Ovary (tissue), 9 donors: ENCODE measurements around the gene P4HA2. TPM values are rescaled to one million over a fixed set of nuclear protein-coding genes. Genes with fewer than 3 reads are reported as not detected.
A peak's percentile ranks its signal among the peaks of the same experiment; 100 is the strongest.

Source experiments
- DNase-seq, 5 donors: peaks; one replicate each; pipeline ENCODE4 v3.0.0-alpha.2; 2019 to 2020
- H3K27ac ChIP-seq, 2 donors: fragments of 200-600 bp; one replicate each; pipeline versions ENCODE4 v1.5.1 to v1.8.0; 2019 to 2022
- H3K27me3 ChIP-seq: fragments of 200-600 bp; one replicate; pipeline ENCODE4 v1.8.0; 2022
- H3K36me3 ChIP-seq: fragments of 200-600 bp; sonication (generic); one replicate; pipeline ENCODE4 v1.5.1; 2019
- H3K4me1 ChIP-seq: one replicate; pipeline ENCODE4 v1.8.1; 2013; ENCODE audit warnings: mild to moderate bottlenecking, moderate library complexity; ENCODE audit not compliant: insufficient read depth
- H3K4me3 ChIP-seq: fragments of 200-600 bp; sonication (generic); one replicate; pipeline ENCODE4 v1.5.1; 2017
- H3K9me3 ChIP-seq, 2 donors: fragments of 200-600 bp in 1 of 2; sonication (generic) in 1 of 2; one replicate each; pipeline versions ENCODE4 v1.5.1 to v1.8.1; 2013 to 2019; ENCODE audit warnings: mild to moderate bottlenecking in 1 of 2, moderate library complexity in 1 of 2
- EP300 ChIP-seq: sonication (generic); formaldehyde crosslinking; IDR thresholded peaks from one replicate; pipeline ENCODE4 v1.6.1; 2017; ENCODE audit warnings: antibody characterized with exemption
- POLR2A ChIP-seq: fragments of 450-650 bp; IDR thresholded peaks from one replicate; pipeline ENCODE4 v1.6.1; 2017; ENCODE audit warnings: antibody characterized with exemption, mild to moderate bottlenecking, moderate library complexity
- WGBS, 3 donors: extraction: QIAGEN DNeasy Blood & Tissue Kit in 1 of 3; methylation state at CpG; one replicate each; pipeline versions ENCODE4 v1.1.5 to v1.1.7; 2013 to 2017; 5-methylcytosine and 5-hydroxymethylcytosine counted together
- intact Hi-C, 4 donors: fragments of 100-400 bp; cut with DNase I; formaldehyde crosslinking; loops; one replicate each; pipeline versions ENCODE4 v1.11.0 to v1.15.1; 2022 to 2023
- polyA plus RNA-seq, 2 donors: library from polyadenylated mRNA; stranded (reverse); fragments of 200-250 nt in 1 of 2; fragments of 350-450 nt in 1 of 2; fragmentation: Illumina TruSeq in 1 of 2; extraction: RNeasy Lipid Tissue Mini Kit (QIAGEN cat#74804) in 1 of 2; gene quantifications; one replicate each; pipeline ENCODE4 v1.2.3, GENCODE V29; 2013 to 2014
- total RNA-seq, 7 donors: library from RNA; depleted of rRNA in 2 of 7; stranded (reverse); fragments of >200 nt in 2 of 7; fragmentation: NEBNext Ultra II Directional in 3 of 7; extraction: Animal tissue kit (Norgen Biotek cat#: 25700) in 3 of 7; gene quantifications; one replicate each; pipeline versions ENCODE4 v1.1.0 to v1.2.4, GENCODE V29; 2016 to 2023
- TF ChIP-seq, protein P1 (sequence below), 3 donors: fragments of 450-650 bp in 2 of 3; fragments of 200-600 bp in 1 of 3; IDR thresholded peaks; one replicate each; pipeline versions ENCODE4 v1.5.1 to v1.8.0; 2016 to 2022; ENCODE audit warnings: antibody characterized with exemption in 3 of 3, mild to moderate bottlenecking in 1 of 3
- donor health status: DM: no; HTN: no; CAD: no; lungs with moderate emphysema.
- donor health status: DM: no; HTN: no; CAD: no.
- donor health status: Bipolar disorder and iron deficiency.
- donor health status: DM: yes; HTN: yes; CAD: no.
- donor health status: DM: no; HTN: no; CAD: no.
- donor health status: DM: yes; HTN: yes; CAD: no.

P4HA2 gene
- total and polyA plus RNA-seq, 9 donors: 3.9 to 36.9 (median 15.4) TPM

DNA sequence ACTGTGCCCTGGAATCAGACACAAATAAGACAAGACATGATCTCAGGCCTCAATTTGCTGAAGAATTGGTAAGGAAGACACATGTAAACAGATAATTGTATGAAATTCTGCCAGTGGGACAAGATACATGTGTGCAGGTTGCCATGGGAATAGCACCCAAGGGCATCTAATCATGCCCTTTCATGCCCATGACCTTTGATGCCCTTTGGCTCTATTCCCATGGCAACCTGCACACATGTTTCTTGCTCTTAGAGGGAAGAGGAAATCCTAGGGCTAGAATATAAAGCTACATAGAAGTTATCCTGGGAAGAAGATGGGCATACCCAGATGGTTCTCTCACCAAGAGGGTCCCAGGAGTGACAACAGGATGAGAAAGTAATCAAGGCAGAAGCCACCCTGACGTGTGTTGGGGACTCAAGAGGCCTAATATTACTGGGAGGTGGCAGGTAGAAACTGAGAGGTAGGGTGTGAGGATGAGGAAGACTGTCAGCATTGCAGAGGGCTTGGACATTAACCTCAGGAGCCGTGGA lies 34.4 kb downstream of the P4HA2 start:
- no peak for TF ChIP-seq POLR2A
- TF ChIP-seq, protein P1, sequence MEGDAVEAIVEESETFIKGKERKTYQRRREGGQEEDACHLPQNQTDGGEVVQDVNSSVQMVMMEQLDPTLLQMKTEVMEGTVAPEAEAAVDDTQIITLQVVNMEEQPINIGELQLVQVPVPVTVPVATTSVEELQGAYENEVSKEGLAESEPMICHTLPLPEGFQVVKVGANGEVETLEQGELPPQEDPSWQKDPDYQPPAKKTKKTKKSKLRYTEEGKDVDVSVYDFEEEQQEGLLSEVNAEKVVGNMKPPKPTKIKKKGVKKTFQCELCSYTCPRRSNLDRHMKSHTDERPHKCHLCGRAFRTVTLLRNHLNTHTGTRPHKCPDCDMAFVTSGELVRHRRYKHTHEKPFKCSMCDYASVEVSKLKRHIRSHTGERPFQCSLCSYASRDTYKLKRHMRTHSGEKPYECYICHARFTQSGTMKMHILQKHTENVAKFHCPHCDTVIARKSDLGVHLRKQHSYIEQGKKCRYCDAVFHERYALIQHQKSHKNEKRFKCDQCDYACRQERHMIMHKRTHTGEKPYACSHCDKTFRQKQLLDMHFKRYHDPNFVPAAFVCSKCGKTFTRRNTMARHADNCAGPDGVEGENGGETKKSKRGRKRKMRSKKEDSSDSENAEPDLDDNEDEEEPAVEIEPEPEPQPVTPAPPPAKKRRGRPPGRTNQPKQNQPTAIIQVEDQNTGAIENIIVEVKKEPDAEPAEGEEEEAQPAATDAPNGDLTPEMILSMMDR (IDR thresholded peaks at IDR 0.05): no peak
- 83 to 88% (median 88%) methylated on average over 2 of the region's 2 CpGs for WGBS, 3 donors
- Histone ChIP-seq H3K27me3 (no peaks in the 10 kb centered on the region), H3K4me1 (no peaks in the 10 kb centered on the region), H3K36me3 (no peaks in the 10 kb centered on the region), H3K4me3 (no peak overlapping the region), H3K9me3 (no peaks in the 10 kb centered on the region), H3K27ac (no peak overlapping the region)
- intact Hi-C loops: no loop called here
- no peak for DNase-seq

DNA sequence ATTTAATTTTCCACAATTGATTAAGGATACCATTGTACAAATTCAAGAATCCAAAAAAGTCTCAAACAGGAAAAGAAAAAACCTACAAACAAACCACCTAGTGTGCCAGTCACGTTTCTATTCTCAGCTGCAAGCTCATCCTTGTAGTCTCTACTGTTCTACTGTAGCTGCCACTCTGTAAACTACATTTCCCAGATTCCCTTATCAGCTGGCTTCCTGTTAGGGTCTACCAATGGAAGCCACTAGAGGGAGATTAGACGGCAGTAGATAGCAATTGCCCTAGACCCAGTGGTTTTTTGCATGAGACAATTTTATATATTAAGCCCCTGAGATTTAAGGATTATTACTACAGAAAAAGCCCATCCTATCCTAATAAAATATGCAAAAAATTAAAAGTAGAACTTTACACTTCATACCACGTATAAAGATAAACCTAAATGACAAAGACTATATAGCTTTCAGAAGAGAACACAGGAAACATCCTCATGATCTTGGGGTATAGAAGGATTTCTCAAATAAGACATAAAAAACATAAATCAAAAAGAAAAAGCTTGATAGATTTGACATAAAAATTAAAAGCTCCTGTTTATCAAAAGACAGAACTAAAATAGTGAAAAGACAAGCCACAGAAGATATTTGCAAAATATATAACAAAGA lies 37.4 kb downstream of the P4HA2 start:
- no peaks in the 10 kb centered on the region for H3K36me3 ChIP-seq
- H3K4me3 ChIP-seq: no peak overlapping the region
- no peak for TF ChIP-seq EP300
- TF ChIP-seq, protein P1 (IDR thresholded peaks at IDR 0.05): peak in 2 of 3 donors; percentile 43 to 56
- no peaks in the 10 kb centered on the region for H3K9me3 ChIP-seq
- no peaks in the 10 kb centered on the region for H3K27me3 ChIP-seq
- no peak for DNase-seq
- WGBS, 3 donors: 17 to 20% (median 17%) methylated on average over 3 of the region's 3 CpGs
- H3K27ac ChIP-seq: no peak overlapping the region
- intact Hi-C loops: no loop called here
- no peaks in the 10 kb centered on the region for H3K4me1 ChIP-seq

DNA sequence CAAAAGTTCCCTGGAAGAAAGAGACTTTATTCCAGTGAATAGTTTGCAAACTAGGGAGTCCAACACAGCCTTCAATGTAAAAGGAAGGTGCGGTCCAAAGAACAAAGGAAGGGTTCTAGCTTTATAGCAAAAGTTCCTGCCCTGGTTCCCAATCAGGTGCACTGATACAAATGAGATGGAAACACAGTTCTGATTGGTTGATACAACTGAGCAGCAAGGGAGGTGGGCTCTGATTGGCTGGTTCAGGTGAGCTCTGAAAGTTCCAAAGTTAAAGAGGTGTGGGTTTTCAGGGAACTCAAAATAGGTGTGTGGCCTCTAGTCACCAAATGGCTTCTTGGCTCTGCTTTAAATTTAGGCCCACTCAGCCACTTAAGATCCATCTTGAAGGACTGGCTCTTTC lies 43.1 kb downstream of the P4HA2 start:
- WGBS, 3 donors: 92 to 97% (median 94%) methylated on average over 1 of the region's 1 CpG
- intact Hi-C loops: no loop called here
- H3K36me3 ChIP-seq: no peaks in the 10 kb centered on the region
- no peak for DNase-seq
- H3K27ac ChIP-seq: no peak overlapping the region
- no peaks in the 10 kb centered on the region for H3K9me3 ChIP-seq
- H3K27me3 ChIP-seq: no peaks in the 10 kb centered on the region
- no peak for TF ChIP-seq POLR2A
- TF ChIP-seq, protein P1 (IDR thresholded peaks at IDR 0.05): no peak
- TF ChIP-seq EP300: no peak
- no peak overlapping the region for H3K4me3 ChIP-seq
- no peaks in the 10 kb centered on the region for H3K4me1 ChIP-seq

DNA sequence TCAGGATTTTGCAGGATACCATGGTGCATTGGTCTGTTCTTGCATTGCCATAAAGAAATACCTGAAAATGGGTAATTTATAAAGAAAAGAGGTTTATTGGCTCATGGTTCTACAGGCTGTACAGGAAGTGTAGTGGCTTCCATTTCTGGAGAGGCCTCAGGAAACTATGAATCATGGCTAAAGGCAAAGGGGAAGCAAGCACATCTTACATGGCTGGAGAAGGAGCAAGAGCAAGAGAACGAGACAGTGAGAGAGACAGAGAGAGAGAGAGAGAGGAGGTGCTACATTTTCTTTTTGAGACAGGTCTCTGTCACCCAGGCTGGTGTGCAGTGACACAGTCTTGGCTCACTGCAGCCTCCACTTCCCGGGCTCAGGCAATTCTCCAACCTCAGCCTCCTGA lies 43.9 kb downstream of the P4HA2 start:
- H3K4me1 ChIP-seq: no peaks in the 10 kb centered on the region
- no peak overlapping the region for H3K27ac ChIP-seq
- intact Hi-C loops: no loop called here
- H3K27me3 ChIP-seq: no peaks in the 10 kb centered on the region
- no peaks in the 10 kb centered on the region for H3K36me3 ChIP-seq
- no peaks in the 10 kb centered on the region for H3K9me3 ChIP-seq
- 94 to 98% (median 95%) methylated on average over 2 of the region's 2 CpGs for whole genome bisulfite sequencing, 3 donors
- H3K4me3 ChIP-seq: no peak overlapping the region
- TF ChIP-seq, protein P1 (IDR thresholded peaks at IDR 0.05): no peak
- TF ChIP-seq POLR2A (no peak), EP300 (no peak)
- no peak for DNase-seq
